Measurements from ENCODE around the gene HLA-DMA.

The HLA-DMA gene

GRCh38 chr6:32974016-32974333, 21.1 kb upstream of the HLA-DMA start:
- FAIRE-seq, result no peak

- FAIRE-seq, result no peak
Measured at GRCh38 chr6:32973144-32974015, 20.5 kb upstream of the HLA-DMA start.

DNA sequence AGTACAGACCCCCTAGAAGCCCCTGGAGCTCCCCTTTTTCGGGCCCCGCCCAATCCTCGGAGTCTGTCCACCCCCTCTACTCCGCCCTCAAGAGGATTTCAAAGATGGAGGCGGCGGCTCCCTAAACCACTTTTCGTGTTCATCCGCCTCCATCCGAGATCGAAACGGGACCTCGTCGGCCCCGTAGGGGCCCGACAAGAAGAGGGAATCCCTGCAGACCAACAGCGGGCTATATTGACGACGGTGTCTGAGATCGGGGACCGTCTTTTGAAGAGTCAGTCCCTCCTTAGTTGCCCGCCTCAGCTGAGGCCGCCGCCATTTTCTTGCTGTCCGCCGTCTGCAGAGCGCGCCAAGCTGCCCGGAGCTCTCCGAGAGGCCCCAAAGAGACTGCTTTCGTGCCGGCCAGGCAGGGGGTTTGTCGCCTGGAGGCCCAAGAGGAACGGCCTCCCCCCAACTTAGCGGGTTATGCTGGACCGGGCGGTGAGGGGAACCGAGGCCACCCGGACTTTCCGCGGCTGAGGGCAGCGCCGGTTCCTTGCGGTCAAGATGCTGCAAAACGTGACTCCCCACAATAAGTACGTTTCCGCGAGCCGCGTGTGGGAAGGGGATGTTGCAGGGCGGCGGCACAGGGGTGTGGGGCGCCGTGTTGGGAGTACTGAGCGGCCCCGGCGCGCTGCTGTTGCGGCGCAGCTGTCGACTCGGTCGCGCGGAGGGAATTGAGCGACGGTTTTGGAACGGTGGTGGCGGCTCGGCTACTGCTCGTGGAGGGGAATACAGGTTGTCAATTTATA, 19.7 kb upstream of the HLA-DMA start:
- FAIRE-seq, result no peak

DNA sequence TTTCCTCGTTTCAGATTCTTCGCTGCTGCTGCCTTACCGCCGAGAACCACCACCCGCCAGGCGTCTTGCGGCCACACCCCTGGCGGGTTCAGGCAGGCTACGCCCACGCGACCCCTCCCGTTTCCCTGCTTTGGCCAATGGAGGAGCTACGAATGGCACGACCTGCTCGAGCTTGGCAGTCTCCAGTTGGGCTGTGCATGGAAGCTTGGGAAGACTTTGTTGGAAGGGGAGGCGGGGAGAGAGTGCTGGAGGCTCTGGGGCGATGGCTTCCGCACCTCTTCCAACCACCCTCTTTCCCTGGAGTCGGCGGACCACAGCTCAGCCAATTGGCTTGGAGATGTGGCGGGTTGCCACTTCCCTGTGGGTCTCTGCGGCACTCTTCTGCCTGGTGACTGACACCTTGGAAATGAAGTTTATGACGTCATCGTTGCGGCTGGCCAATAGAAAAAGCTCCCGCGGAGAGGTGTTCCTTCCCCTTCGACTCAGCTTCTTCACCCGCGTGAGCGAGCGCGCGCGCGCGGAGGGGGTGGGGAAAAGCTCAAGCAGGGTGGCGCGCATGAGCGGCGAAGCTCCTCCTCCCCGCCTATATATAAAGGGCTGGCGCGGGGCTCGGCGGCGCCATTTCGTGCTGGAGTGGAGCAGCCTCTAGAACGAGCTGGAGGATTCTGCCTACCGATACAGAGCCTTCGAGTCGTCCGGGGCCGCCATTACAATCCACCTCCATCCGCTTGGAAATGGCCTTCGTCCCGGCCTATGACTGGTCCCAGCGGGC, 18.9 kb upstream of the HLA-DMA start:
- peak; percentile 89 for FAIRE-seq

- FAIRE-seq, result no peak
Measured at GRCh38 chr6:32971242-32971580, 18.3 kb upstream of the HLA-DMA start.

DNA sequence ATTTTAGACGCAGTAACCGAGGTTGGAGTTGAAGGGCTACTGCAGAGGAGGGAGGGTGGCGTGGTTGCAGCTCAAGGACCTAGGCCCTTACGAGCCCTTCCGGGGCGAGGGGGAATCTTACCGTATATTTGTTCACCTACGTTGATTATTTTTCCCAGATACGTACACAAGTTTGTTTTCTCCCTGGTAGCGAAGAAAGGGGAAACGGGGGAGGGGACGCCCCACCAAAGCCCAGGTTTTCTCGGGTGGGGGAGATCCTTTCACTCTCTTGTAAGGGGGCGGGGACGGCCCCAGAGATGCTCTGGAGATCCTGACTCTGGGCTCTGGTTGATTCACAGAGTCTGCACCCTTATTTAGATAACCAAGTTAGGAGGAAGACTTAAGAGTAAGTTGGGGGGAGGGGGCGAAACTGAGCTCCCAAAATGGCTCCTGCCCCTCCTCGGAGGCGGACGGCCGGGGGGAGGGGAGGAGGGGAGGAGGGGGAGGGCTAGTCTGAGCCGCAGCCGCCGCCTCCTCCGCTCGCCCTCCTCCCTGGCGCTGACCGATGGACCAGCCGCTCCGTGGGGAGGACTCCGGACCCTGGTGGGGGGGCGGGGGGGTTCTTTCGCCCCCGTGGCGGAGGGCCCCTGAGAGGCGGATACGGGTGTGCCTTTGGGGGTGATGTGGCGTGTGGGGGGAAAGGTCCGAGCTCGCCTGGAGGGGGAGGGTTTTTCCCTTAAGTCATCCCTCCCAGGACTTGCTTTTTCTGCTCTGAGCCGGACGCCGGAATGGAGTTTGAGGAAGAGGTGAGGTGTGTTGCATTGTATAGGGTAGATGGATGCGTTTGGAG, 17.7 kb upstream of the HLA-DMA start:
- no peak for FAIRE-seq

DNA sequence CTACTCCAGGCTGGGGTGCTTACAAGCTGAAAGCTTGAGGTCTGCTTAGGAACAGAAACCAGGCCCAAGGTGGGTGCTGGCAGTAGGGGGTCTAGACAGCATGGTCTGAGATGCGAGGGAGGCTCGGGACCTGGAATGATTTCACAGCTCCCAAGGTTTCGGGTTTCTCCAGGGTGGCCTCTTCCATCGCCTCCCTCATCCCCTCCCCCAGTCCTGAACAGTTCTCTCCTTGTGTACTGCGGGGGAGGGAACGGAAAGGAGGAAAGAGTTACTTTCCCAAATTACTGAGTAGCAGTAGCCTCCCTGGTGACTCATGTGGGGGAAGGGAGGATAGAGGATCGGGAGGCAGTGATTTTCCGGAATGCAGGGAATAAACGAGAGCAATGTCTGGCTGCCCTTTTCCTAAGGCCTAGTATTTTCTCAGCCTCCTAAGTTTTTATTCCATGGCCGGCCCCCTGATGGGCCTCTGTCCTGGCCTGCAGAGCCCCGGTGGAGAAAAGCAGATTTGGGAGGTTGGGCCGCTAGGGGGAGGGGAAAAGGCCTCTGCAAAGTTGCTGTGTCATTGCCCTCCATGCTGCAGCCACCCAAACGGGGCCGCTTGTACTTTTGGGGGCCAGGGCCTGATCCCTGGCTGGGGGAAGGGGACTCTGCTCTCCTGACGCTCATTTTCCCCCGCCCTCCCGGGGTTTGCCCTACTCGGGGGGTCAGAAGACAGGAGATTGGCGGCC, 17.0 kb upstream of the HLA-DMA start:
- FAIRE-seq, result peak; percentile 58

- no peak for FAIRE-seq
Measured at GRCh38 chr6:32968867-32969684, 16.2 kb upstream of the HLA-DMA start.

- no peak for FAIRE-seq
Measured at GRCh38 chr6:32968093-32968866, 15.4 kb upstream of the HLA-DMA start, which contains the start of gene BRD2. Gene BRD2 (plus strand): TSS chr6:32968594. CDS start chr6:32972899, 4,305 bp downstream.

GRCh38 chr6:32967151-32968091, 14.5 kb upstream of the HLA-DMA start:
- FAIRE-seq, result no peak

- no peak for FAIRE-seq
Measured at GRCh38 chr6:32964776-32965175, 11.9 kb upstream of the HLA-DMA start.

GRCh38 chr6:32963866-32964265, 11.0 kb upstream of the HLA-DMA start:
- FAIRE-seq, result no peak

GRCh38 chr6:32962213-32962826, 9.4 kb upstream of the HLA-DMA start:
- no peak for FAIRE-seq

- no peak for FAIRE-seq
Measured at GRCh38 chr6:32960563-32960962, 7.7 kb upstream of the HLA-DMA start.

GRCh38 chr6:32956176-32956575, 3.3 kb upstream of the HLA-DMA start:
- no peak for FAIRE-seq

DNA sequence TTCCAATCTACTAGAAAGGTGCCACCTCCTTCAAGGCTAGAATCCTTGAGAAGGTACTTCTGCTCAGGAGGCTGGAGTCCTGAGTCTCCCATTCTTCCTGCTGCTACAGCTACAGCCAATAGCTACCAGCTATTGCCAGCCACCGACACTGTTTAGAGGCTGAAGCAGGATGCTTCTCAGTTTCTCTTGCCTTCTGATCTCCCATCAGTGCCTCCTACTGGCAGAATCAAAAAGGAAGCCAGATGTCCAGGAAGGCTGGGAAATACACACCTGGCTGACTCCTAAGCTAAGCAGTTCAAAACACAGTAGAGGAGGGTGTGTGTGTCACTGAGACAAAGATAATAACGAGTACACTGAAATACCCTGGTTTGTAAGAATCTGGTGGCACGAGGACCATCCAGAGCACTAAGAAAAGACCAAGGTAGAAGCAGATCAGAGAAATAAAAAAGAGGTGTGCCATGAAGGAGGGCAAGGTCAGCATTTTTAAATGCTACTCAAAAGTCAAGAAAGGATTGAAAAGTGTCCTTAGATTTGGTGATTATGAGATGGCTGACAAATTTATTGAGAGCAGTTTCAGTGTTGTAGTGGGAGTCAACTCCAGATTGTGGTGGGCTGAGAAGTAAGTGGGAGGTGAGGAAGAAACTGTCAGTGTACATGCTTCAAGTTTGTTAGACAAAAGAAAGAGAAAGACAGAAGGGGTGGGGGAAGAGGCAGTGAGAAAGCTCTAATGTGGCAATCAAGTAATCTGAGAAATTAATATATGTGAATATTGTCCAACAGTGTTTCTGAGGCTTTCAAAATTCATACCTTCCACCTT, 2.3 kb upstream of the HLA-DMA start:
- FAIRE-seq, result no peak

GRCh38 chr6:32954267-32954666, 1.4 kb upstream of the HLA-DMA start:
- no peak for FAIRE-seq

DNA sequence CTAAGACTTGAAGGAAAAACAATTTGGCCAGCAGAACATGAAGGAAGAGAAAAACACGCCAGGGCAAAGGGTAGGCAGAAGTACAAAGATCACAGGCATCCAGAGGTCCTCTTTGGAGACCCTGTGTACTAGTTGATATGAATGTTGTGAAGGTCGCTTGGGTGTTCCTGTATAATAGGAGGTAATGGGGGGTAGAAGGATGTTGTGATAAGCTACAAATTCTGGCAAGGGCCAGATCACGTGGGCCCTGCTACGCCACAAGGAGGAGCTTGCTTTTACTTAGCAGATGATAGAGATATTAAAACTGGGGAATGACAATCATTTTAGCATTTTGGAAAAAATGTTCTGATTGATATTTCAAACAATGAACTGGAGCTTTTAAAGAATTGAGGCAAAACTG, 878 bp upstream of the HLA-DMA start:
- no peak for FAIRE-seq

Data from TTC549 (cell line).